Measurements from ENCODE around the gene MINDY1. TPM values are rescaled to one million over a fixed set of nuclear protein-coding genes. Genes with fewer than 3 reads are reported as not detected.

Gene MINDY1
- total RNA-seq, 2 experiments from 2014 or later = 8.5 to 13.8 TPM

DNA sequence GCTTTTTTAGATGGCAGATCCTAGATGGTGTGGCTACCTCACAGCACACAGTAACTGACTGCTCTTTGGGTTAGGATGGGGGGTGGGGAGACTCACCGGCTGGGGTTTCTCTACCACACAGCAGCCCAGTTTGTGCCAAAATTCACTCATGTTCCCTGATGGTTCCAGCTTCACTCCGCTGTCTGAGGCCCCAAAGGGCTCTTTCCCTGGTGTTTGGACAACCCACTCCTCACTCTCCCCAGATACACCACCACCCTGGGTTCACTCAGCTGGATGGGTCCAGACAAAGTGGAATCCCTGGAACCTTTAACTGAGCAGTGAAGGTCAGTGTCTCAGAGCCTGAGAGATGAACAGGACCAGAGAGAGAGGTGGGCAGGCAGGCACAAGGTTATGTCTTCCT lies 48.9 kb upstream of the MINDY1 start:
- H3K9me3 ChIP-seq (ENCODE audit: low read length) = no peaks in the 10 kb centered on the region
- H3K4me1 ChIP-seq (ENCODE audit: insufficient read depth, low read length, poor library complexity, severe bottlenecking) = peaks cover 24% of the 10 kb centered on the region
- no peak overlapping the region for H3K4me2 ChIP-seq (ENCODE audit: low read length)
- H3K4me3 ChIP-seq (ENCODE audit: low read depth, low read length, poor library complexity, severe bottlenecking) = no peak overlapping the region
- no peak for DNase-seq (ENCODE audit: low spot score)
- BruUV-seq (replicated peaks) = no TSS peak
- no peaks in the 10 kb centered on the region for H3K9me2 ChIP-seq (ENCODE audit: insufficient read depth, low read length)
- peaks cover 44% of the 10 kb centered on the region for H3K79me2 ChIP-seq (ENCODE audit: insufficient read depth, low read depth, low read length)
- ChIA-PET POLR2A (interaction anchor here (0.6 kb wide), 1 partner anchor 10 kb away, joined by 3 read pairs; no protein-coding TSS in a partner anchor), CTCF (ENCODE audit: unreplicated experiment) (no interaction called here)
- H3K36me3 ChIP-seq (ENCODE audit: insufficient read depth, low read length) = peaks cover 77% of the 10 kb centered on the region
- H2AFZ ChIP-seq (ENCODE audit: low read length) = no peak overlapping the region
- no peak for TF ChIP-seq EZH2phosphoT487 (IDR thresholded peaks at IDR 0.05; ENCODE audit: borderline replicate concordance, low read depth, low read length)
- TF ChIP-seq, protein P1, sequence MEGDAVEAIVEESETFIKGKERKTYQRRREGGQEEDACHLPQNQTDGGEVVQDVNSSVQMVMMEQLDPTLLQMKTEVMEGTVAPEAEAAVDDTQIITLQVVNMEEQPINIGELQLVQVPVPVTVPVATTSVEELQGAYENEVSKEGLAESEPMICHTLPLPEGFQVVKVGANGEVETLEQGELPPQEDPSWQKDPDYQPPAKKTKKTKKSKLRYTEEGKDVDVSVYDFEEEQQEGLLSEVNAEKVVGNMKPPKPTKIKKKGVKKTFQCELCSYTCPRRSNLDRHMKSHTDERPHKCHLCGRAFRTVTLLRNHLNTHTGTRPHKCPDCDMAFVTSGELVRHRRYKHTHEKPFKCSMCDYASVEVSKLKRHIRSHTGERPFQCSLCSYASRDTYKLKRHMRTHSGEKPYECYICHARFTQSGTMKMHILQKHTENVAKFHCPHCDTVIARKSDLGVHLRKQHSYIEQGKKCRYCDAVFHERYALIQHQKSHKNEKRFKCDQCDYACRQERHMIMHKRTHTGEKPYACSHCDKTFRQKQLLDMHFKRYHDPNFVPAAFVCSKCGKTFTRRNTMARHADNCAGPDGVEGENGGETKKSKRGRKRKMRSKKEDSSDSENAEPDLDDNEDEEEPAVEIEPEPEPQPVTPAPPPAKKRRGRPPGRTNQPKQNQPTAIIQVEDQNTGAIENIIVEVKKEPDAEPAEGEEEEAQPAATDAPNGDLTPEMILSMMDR (conservative IDR thresholded peaks at IDR 0.05; ENCODE audit: low read length) = no peak
- H3K27ac ChIP-seq (ENCODE audit: low read depth, low read length, poor library complexity, severe bottlenecking) = no peak overlapping the region
- H4K20me1 ChIP-seq (ENCODE audit: insufficient read depth, low read length) = peaks cover 14% of the 10 kb centered on the region; the same call in 1 of the 2 replicates
- intact Hi-C loops (cut with micrococcal nuclease; ENCODE audit: unreplicated experiment) = loop anchor here (5.0 kb wide), 1 partner anchor 48 kb away; the partner anchor contains the start of genes MINDY1 and PRUNE1

DNA sequence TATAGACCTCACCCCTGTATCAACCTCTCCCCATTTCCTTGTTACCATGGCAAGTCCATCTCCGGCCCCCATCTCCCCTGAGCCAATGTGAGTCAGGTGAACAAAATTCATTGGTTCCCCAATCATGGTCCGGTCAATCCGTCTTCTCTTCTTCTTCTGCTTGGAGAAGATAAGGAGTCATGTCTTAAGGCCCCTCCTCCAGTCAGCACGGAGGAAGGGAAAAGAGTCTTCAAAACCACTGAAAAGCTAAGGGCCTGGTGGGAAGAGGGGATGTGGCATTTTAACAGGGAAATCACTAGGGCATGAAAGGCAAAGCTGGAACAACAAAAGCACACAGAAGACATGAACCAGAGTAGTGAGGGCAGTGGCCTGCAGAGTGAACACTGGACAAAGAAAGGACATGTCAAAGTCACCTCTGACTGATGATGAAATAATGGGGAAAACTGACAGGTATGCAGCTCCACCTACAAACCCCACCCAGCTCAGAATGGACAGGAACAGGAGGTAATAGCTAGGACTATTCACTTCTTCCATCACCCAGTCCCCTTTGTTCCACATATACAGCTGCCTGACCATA lies 48.4 kb upstream of the MINDY1 start:
- CTCF ChIA-PET (ENCODE audit: unreplicated experiment) = no interaction called here
- Histone ChIP-seq H3K9me3 (ENCODE audit: low read length) (no peaks in the 10 kb centered on the region), H4K20me1 (ENCODE audit: insufficient read depth, low read length) (peaks cover 14% of the 10 kb centered on the region; the same call in 1 of the 2 replicates), H3K79me2 (ENCODE audit: insufficient read depth, low read depth, low read length) (peaks cover 41% of the 10 kb centered on the region), H3K27ac (ENCODE audit: low read depth, low read length, poor library complexity, severe bottlenecking) (no peak overlapping the region), H2AFZ (ENCODE audit: low read length) (no peak overlapping the region), H3K4me2 (ENCODE audit: low read length) (no peak overlapping the region), H3K9me2 (ENCODE audit: insufficient read depth, low read length) (no peaks in the 10 kb centered on the region), H3K4me3 (ENCODE audit: low read depth, low read length, poor library complexity, severe bottlenecking) (no peak overlapping the region), H3K36me3 (ENCODE audit: insufficient read depth, low read length) (peaks cover 82% of the 10 kb centered on the region), H3K4me1 (ENCODE audit: insufficient read depth, low read length, poor library complexity, severe bottlenecking) (peaks cover 24% of the 10 kb centered on the region)
- no peak for DNase-seq (ENCODE audit: low spot score)
- POLR2A ChIA-PET = interaction anchor here (0.8 kb wide), 1 partner anchor 11 kb away, joined by 3 read pairs; no protein-coding TSS in a partner anchor
- no TSS peak for BruUV-seq (replicated peaks)
- intact Hi-C loops (cut with micrococcal nuclease; ENCODE audit: unreplicated experiment) = loop anchor here (5.0 kb wide), 1 partner anchor 48 kb away; the partner anchor contains the start of genes MINDY1 and PRUNE1
- TF ChIP-seq, protein P1 (conservative IDR thresholded peaks at IDR 0.05; ENCODE audit: low read length) = no peak
- TF ChIP-seq EZH2phosphoT487 (IDR thresholded peaks at IDR 0.05; ENCODE audit: borderline replicate concordance, low read depth, low read length) = no peak

All from OCI-LY7 (cell line).